Upper lobe of left lung (tissue), 4 donors: Measurements from ENCODE around the gene NACC1.

Source experiments
- EP300 ChIP-seq, 4 donors: sonication (generic); formaldehyde crosslinking; IDR thresholded peaks; one replicate each; pipeline ENCODE4 v1.5.1; 2017; ENCODE audit warnings: antibody characterized with exemption in 4 of 4, control low read depth in 2 of 4
- POLR2A ChIP-seq, 4 donors: fragments of 450-650 bp; IDR thresholded peaks; one replicate each; pipeline ENCODE4 v1.5.1; 2016 to 2017; ENCODE audit warnings: antibody characterized with exemption in 4 of 4, mild to moderate bottlenecking in 2 of 4
- POLR2AphosphoS5 ChIP-seq, 2 donors: sonication (generic); formaldehyde crosslinking; IDR thresholded peaks; one replicate each; pipeline ENCODE4 v1.5.1; 2017; ENCODE audit warnings: antibody characterized with exemption in 2 of 2
- TF ChIP-seq, protein P1 (sequence below), 6 experiments: fragments of 450-650 bp in 4 of 6; fragments of 200-600 bp in 2 of 6; sonication (generic) in 2 of 6; IDR thresholded peaks; one replicate each; pipeline ENCODE4 v1.5.1; 2016 to 2019; ENCODE audit warnings: antibody characterized with exemption in 6 of 6

DNA sequence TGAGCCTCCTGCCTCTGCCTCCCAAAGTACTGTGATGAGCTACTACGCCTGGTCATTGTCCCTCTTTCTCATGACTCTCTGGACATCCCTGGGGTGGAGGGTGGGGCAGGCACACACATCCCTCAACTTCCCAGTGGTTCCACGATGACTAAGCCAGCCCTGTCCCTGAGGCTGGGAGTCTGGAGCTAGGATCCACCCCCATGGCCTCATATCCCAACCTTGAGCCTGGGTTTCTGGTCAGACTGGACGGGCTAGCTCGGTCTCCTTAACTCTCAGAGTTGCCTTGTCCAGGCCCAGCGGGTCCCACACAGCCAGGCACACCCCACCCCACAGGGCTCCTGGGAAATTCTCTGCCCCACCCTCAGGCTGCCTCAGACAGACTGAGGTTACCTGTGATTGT lies 51.7 kb downstream of the NACC1 start:
- no peak for TF ChIP-seq EP300 (IDR thresholded peaks at IDR 0.05)
- TF ChIP-seq, protein P1, sequence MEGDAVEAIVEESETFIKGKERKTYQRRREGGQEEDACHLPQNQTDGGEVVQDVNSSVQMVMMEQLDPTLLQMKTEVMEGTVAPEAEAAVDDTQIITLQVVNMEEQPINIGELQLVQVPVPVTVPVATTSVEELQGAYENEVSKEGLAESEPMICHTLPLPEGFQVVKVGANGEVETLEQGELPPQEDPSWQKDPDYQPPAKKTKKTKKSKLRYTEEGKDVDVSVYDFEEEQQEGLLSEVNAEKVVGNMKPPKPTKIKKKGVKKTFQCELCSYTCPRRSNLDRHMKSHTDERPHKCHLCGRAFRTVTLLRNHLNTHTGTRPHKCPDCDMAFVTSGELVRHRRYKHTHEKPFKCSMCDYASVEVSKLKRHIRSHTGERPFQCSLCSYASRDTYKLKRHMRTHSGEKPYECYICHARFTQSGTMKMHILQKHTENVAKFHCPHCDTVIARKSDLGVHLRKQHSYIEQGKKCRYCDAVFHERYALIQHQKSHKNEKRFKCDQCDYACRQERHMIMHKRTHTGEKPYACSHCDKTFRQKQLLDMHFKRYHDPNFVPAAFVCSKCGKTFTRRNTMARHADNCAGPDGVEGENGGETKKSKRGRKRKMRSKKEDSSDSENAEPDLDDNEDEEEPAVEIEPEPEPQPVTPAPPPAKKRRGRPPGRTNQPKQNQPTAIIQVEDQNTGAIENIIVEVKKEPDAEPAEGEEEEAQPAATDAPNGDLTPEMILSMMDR (IDR thresholded peaks at IDR 0.05): no peak
- TF ChIP-seq POLR2A (IDR thresholded peaks at IDR 0.05): no peak
- no peak for TF ChIP-seq POLR2AphosphoS5 (IDR thresholded peaks at IDR 0.05)
